HEK293T (cell line): Measurements from ENCODE around the gene PLCB1.

ENCODE experiments used
- CTCF ChIA-PET: fragments of 350-600 bp; formaldehyde crosslinking; extraction: SDS; loops from one replicate; lab custom pipeline; 2021; ENCODE audit warnings: antibody characterized with exemption, inconsistent platforms; lab: Yijun Ruan, JAX
- POLR2A ChIA-PET: fragments of 350-600 bp; formaldehyde crosslinking; extraction: SDS; loops from one replicate; lab custom pipeline; 2020; ENCODE audit warnings: antibody characterized with exemption, inconsistent platforms; lab: Yijun Ruan, JAX
- DNase-seq: peaks from one replicate; pipeline ENCODE4 v3.0.0; 2012; ENCODE audit warnings: mixed read lengths; ENCODE audit errors: extremely low spot score
- ARNT ChIP-seq: fragments of 450-650 bp; IDR thresholded peaks from 2 replicates; pipeline ENCODE4 v1.6.1; 2017; ENCODE audit warnings: mild to moderate bottlenecking
- BHLHE40 ChIP-seq: fragments of 450-650 bp; IDR thresholded peaks from 2 replicates; pipeline ENCODE4 v1.6.1; 2016; ENCODE audit warnings: mild to moderate bottlenecking, moderate library complexity, borderline replicate concordance
- CTBP1 ChIP-seq: fragments of 450-650 bp; IDR thresholded peaks from 2 replicates; pipeline ENCODE4 v1.6.1; 2016; ENCODE audit warnings: borderline replicate concordance
- ELF4 ChIP-seq: fragments of 450-650 bp; IDR thresholded peaks from 2 replicates; pipeline ENCODE4 v1.6.1; 2017; ENCODE audit warnings: antibody characterized with exemption
- FOXA1 ChIP-seq: fragments of 450-650 bp; IDR thresholded peaks from 2 replicates; pipeline ENCODE4 v1.6.1; 2016; ENCODE audit warnings: mild to moderate bottlenecking
- FOXK2 ChIP-seq: fragments of 450-650 bp; IDR thresholded peaks from 2 replicates; pipeline ENCODE4 v1.6.1; 2016; ENCODE audit warnings: mild to moderate bottlenecking
- FOXM1 ChIP-seq: fragments of 450-650 bp; IDR thresholded peaks from 2 replicates; pipeline ENCODE4 v1.6.1; 2017; ENCODE audit warnings: mild to moderate bottlenecking, borderline replicate concordance
- HDGF ChIP-seq: fragments of 450-650 bp; IDR thresholded peaks from 2 replicates; pipeline ENCODE4 v1.6.1; 2017; ENCODE audit warnings: antibody characterized with exemption, borderline replicate concordance
- L3MBTL2 ChIP-seq: fragments of 450-650 bp; conservative IDR thresholded peaks from 2 replicates; pipeline ENCODE4 v1.6.1; 2016; ENCODE audit warnings: mild to moderate bottlenecking
- LEF1 ChIP-seq: fragments of 450-650 bp; IDR thresholded peaks from 2 replicates; pipeline ENCODE4 v1.6.1; 2017; ENCODE audit warnings: mild to moderate bottlenecking, borderline replicate concordance
- NFRKB ChIP-seq: fragments of 450-650 bp; IDR thresholded peaks from 2 replicates; pipeline ENCODE4 v1.6.1; 2016; ENCODE audit warnings: mild to moderate bottlenecking, moderate library complexity
- SP1 ChIP-seq: fragments of 450-650 bp; IDR thresholded peaks from 2 replicates; pipeline ENCODE4 v1.6.1; 2017
- SUZ12 ChIP-seq: fragments of 450-650 bp; IDR thresholded peaks from 2 replicates; pipeline ENCODE4 v1.6.1; 2016; ENCODE audit warnings: mild to moderate bottlenecking
- TARDBP ChIP-seq: fragments of 450-650 bp; IDR thresholded peaks from 2 replicates; pipeline ENCODE4 v1.6.1; 2016
- ZNF384 ChIP-seq: fragments of 450-650 bp; IDR thresholded peaks from 2 replicates; pipeline ENCODE4 v1.6.1; 2016
- TF ChIP-seq, protein P1 (sequence below): fragments of 450-650 bp; IDR thresholded peaks from 2 replicates; pipeline ENCODE4 v1.6.1; 2016

The PLCB1 gene

DNA sequence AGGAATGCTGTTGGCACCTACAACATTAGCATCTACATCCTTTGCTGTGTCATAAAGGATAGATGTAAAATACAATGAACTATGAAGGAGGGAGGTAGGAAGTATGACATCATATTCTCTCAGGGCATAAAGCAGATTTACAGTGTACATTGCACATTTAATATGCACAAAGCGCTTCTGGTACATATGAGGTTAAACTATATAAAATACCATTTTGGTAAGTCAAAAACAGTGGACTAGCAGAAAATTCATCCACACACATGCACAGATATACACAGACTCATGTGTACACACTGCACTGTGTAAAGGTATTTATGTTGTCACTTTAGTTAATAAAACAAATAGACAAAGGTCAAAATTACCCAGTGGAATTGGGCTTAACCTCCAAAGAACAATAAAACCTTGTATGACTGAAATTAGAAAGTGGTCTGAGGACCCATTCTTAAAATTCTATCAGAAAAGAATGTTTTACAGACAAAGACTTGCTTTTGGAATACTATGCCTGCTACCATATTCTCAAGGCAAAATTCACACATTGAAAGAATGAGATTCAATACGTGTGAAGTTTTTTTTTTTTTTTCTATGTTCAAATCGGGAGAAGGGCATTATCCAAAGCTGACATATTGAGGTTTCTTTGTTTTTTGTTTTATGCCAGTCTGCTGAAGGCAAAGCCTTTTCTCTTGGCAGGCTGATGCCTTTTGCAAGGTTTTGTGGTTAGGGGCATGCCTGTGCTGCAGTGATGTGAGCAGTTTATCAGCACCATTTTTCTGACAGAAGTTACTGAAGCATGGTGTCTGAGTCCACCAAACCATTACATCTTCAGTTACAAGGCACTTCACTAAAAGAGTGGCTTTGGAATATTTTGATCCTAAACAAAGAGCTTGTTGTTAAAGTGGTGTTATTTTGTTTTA is 199.0 kb downstream of the PLCB1 start:
- CTCF ChIA-PET, result no interaction called here

DNA sequence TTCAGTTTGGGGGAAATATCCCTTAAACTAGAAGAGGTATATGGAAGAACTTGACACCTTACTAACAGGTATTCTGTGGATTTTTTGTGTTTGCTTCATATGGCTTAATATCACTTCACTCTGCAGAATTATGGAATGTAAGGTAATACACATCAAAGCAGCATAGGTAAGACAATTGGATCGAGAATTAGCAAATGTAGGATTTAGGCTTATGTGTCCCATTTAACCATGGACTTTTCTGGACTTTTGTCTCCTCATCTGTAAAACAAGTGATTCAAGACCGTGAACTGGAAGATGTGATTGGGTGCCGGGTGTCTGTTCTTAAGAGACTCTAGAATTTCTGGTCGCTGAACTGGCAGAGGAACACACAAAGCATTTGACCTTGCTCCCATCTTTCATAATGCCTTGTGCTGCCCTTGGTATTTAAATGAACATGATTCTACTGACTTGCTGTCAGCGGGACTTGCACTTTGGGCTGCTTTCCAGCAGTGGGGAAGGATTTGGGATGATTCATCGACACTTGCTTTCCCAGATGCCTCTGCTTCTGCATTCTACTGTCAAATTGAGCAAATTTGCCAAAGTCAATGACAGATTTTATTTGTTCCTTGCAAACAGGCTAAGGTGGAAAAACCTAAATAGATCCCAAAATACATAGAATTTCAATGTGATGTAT is 199.8 kb downstream of the PLCB1 start:
- TF ChIP-seq FOXA1 (no peak), HDGF (no peak), SUZ12 (no peak), NFRKB (no peak), LEF1 (no peak), L3MBTL2 (no peak), ZNF384 (no peak), FOXK2 (no peak)
- ChIA-PET CTCF (no interaction called here), POLR2A (no interaction called here)
- DNase-seq, result no peak

More for the DNA sequence above, 199.0 kb downstream of the PLCB1 start:
- TF ChIP-seq FOXK2, result no peak
- TF ChIP-seq ARNT, result no peak
- TF ChIP-seq L3MBTL2, result no peak
- TF ChIP-seq NFRKB, result no peak
- POLR2A ChIA-PET, result no interaction called here
- no peak for DNase-seq

DNA sequence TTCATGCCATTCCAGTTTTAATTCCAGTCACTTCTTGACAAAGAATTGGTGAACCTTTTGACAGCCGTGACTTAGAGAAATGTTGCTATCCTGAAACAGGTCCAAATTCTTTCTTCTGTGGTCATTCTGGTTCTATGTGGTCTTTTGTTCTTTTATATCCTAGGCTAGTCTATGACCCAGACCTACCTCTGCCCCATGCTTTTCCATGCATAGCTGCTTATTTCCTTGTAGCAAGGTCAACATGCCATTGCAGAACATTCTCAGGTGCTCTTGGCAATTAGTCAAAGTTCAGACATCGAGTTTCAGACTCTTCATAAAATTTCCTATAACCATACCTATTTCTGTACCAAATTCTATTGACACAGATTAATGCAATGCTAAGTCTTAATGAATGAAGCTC is 202.6 kb downstream of the PLCB1 start:
- ChIA-PET CTCF (no interaction called here), POLR2A (no interaction called here)
- no peak for DNase-seq
- no peak for TF ChIP-seq SP1
- no peak for TF ChIP-seq FOXA1
- TF ChIP-seq TARDBP, result no peak
- no peak for TF ChIP-seq CTBP1
- TF ChIP-seq FOXK2, result no peak
- no peak for TF ChIP-seq BHLHE40
- TF ChIP-seq L3MBTL2, result no peak
- no peak for TF ChIP-seq ZNF384
- no peak for TF ChIP-seq NFRKB
- no peak for TF ChIP-seq ARNT
- TF ChIP-seq, protein P1, sequence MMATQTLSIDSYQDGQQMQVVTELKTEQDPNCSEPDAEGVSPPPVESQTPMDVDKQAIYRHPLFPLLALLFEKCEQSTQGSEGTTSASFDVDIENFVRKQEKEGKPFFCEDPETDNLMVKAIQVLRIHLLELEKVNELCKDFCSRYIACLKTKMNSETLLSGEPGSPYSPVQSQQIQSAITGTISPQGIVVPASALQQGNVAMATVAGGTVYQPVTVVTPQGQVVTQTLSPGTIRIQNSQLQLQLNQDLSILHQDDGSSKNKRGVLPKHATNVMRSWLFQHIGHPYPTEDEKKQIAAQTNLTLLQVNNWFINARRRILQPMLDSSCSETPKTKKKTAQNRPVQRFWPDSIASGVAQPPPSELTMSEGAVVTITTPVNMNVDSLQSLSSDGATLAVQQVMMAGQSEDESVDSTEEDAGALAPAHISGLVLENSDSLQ, result no peak
- TF ChIP-seq SUZ12, result no peak
- no peak for TF ChIP-seq FOXM1

DNA sequence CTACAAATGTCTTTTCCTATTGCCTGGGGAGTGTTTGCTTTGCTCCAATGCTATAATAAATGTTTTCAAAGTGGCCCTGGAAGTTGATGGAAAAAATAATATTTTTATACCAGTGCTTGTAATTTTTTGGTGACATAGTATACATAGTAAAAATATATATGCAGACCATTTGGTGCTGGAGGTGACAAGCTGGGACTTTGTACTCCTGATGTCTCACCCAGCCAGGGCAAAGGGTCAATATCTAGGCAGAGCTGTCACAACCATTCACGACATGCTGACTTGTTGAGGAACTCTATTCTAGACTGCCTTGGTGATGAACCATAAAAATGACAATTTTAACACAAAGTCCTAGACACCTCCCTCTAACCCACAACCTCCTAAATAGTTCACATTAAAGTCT is 203.0 kb downstream of the PLCB1 start:
- CTCF ChIA-PET, result no interaction called here
- POLR2A ChIA-PET, result no interaction called here
- TF ChIP-seq ARNT (no peak), ZNF384 (no peak), FOXA1 (no peak), BHLHE40 (no peak), CTBP1 (no peak), HDGF (no peak), SUZ12 (no peak), FOXM1 (no peak)
- DNase-seq, result no peak

DNA sequence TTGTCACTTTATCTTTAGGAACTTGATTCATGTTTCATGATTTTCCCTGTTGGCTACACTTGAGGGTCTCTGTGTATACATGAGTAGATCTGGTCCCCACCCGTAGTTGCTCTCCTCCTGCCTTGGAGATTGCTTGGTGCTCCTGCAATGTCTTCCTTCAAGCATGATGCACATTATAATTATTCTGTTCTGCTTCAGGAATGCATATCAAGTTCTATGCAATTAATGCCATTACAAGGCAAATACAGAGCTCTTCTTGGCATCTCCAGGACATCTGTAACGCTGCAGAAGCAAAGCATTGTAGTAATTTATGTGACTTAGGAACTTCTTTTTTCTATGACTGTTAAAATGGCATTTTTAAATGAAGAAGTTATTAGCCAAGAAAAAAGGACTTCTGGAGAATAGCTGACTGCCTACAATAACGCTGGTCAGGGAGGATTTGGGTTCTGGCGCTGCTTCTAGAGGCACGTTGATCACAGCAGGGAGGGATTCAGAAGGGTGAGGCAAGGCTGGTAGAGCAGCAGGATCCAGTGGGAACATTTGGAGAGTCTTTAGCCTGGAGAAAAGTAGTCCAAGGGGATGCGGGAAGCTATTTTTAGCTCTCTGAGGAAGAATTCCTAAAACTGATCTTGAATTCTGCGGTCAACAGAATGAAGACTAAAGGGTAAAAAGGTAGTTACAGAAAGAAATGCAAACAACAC is 203.6 kb downstream of the PLCB1 start:
- DNase-seq, result no peak
- ChIA-PET POLR2A (no interaction called here), CTCF (no interaction called here)
- no peak for TF ChIP-seq TARDBP
- TF ChIP-seq FOXM1, result no peak
- no peak for TF ChIP-seq BHLHE40
- no peak for TF ChIP-seq ZNF384
- TF ChIP-seq SUZ12, result no peak
- TF ChIP-seq ELF4, result no peak
- no peak for TF ChIP-seq HDGF
- TF ChIP-seq LEF1, result no peak
- TF ChIP-seq FOXK2, result no peak
- no peak for TF ChIP-seq NFRKB
- no peak for TF ChIP-seq CTBP1
- TF ChIP-seq SP1, result no peak
- no peak for TF ChIP-seq FOXA1
- TF ChIP-seq, protein P1, result no peak
- TF ChIP-seq ARNT, result no peak

DNA sequence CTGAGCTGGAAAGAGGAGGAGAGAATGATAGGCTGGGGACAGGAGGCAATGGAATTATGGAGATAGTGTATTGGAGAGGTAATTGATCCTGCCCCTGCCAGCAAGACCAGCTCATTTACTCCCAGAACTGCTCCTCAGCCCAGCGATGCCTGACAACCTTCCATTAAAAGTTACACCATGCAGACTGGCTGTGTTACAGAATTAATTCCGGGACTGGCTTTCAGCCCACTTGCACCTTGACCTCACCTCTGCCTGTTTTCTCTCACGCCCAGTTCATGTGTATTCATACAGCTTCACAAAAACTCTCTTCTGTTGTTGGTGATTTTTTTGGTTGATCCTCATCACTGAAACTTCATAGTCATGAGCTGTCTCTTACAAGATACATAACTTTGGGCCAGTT is 207.3 kb downstream of the PLCB1 start:
- CTCF ChIA-PET, result no interaction called here

More for the DNA sequence above, 207.3 kb downstream of the PLCB1 start:
- DNase-seq, result no peak
- TF ChIP-seq ARNT (no peak), ELF4 (no peak), HDGF (no peak), CTBP1 (no peak), NFRKB (no peak), FOXK2 (no peak), SP1 (no peak), FOXA1 (no peak)
- POLR2A ChIA-PET, result no interaction called here
